GM12878 (cell line): ENCODE data around the gene ACTR1B. TPM values are rescaled to one million over a fixed set of nuclear protein-coding genes. Genes with fewer than 3 reads are reported as not detected.

Experiments
- ATAC-seq: fragments of 200-7000 bp; cut with Tn5 transposase; 3 replicates; pipeline ENCODE4 v1.9.1; 2020; ENCODE audit warnings: mild to moderate bottlenecking, moderate library complexity
- BruUV-seq: library from RNA; stranded (reverse); fragments of 400-500 nt; replicated peaks from 2 replicates; lab custom pipeline; 2021; lab: Mats Ljungman, UMichigan
- CTCF ChIA-PET: fragments of 300-600 bp; sonication (Branson Sonifier 250); formaldehyde crosslinking; extraction: SDS; loops from one replicate; lab custom pipeline; 2021; ENCODE audit warnings: inconsistent platforms; lab: Yijun Ruan, JAX
- POLR2A ChIA-PET: fragments of 350-600 bp; formaldehyde crosslinking; extraction: SDS; loops from one replicate; lab custom pipeline; 2021; ENCODE audit warnings: inconsistent platforms; lab: Charles Lee
- RAD21 ChIA-PET: fragments of 300-600 bp; sonication (Branson Sonifier 250); formaldehyde crosslinking; loops from one replicate; lab custom pipeline; 2023; ENCODE audit warnings: antibody characterized with exemption; ENCODE audit not compliant: unreplicated experiment; lab: Charles Lee
- SMC1A ChIA-PET: fragments of 300-600 bp; sonication (Branson Sonifier 250); formaldehyde crosslinking; loops from one replicate; lab custom pipeline; 2023; ENCODE audit not compliant: unreplicated experiment, uncharacterized antibody; lab: Charles Lee
- DNase-seq: peaks from one replicate; pipeline ENCODE4 v3.0.0-alpha.2; 2011; ENCODE audit warnings: low read depth, low spot score
- FAIRE-seq: peaks from 3 replicates; lab custom pipeline; 2011; peaks lifted over from hg19 to GRCh38; lab: Jason Lieb, UNC
- H2AFZ ChIP-seq: 2 replicates; pipeline ENCODE4 v1.6.0; 2011; ENCODE audit warnings: low read depth, low read length, control low read depth; ENCODE audit not compliant: control insufficient read depth
- H3K27ac ChIP-seq: 2 replicates; pipeline ENCODE4 v1.5.1; 2011; ENCODE audit warnings: control low read depth; ENCODE audit not compliant: control insufficient read depth, insufficient read depth
- H3K27me3 ChIP-seq, 2 experiments: replicated peaks in 1 of 2; 2 replicates each; pipeline versions ENCODE4 v1.6.0 to v1.6.1; 2011; ENCODE audit warnings: low read length in 1 of 2; ENCODE audit not compliant: control insufficient read depth in 2 of 2, insufficient read depth in 2 of 2
- H3K36me3 ChIP-seq, 2 experiments: 2 replicates each; pipeline ENCODE4 v1.5.1; 2011; ENCODE audit warnings: low read length in 1 of 2; ENCODE audit not compliant: control insufficient read depth in 2 of 2, insufficient read depth in 2 of 2
- H3K4me1 ChIP-seq: 2 replicates; pipeline ENCODE4 v1.6.1; 2011; ENCODE audit warnings: mild to moderate bottlenecking, low read length, moderate library complexity, mixed read lengths; ENCODE audit not compliant: control insufficient read depth, insufficient read depth
- H3K4me2 ChIP-seq: 2 replicates; pipeline ENCODE4 v1.6.0; 2011; ENCODE audit warnings: control low read depth; ENCODE audit not compliant: control insufficient read depth, insufficient read depth
- H3K4me3 ChIP-seq: fragments of 200-600 bp; sonication (generic); 2 replicates; pipeline ENCODE4 v1.5.1; 2016
- H3K79me2 ChIP-seq: 2 replicates; pipeline ENCODE4 v1.6.0; 2011; ENCODE audit warnings: low read length; ENCODE audit not compliant: control insufficient read depth, insufficient read depth
- H3K9ac ChIP-seq: 2 replicates; pipeline ENCODE4 v1.8.0; 2011; ENCODE audit warnings: low read length, control low read depth, mixed read lengths; ENCODE audit not compliant: control insufficient read depth, insufficient read depth
- H3K9me3 ChIP-seq: replicated peaks from 3 replicates; pipeline ENCODE4 v1.5.1; 2011; ENCODE audit warnings: mild to moderate bottlenecking, low read length; ENCODE audit not compliant: control insufficient read depth, insufficient read depth
- H4K20me1 ChIP-seq: 2 replicates; pipeline ENCODE4 v1.6.0; 2011; ENCODE audit not compliant: control insufficient read depth, insufficient read depth
- BCL11A ChIP-seq: IDR thresholded peaks from 2 replicates; pipeline ENCODE4 v1.6.1; 2011; ENCODE audit warnings: low read depth, low read length
- BHLHE40 ChIP-seq, 2 experiments: fragments of 450-650 bp in 1 of 2; IDR thresholded peaks; 2 replicates each; pipeline ENCODE4 v1.6.1; 2011 to 2017; ENCODE audit warnings: low read depth in 2 of 2, borderline replicate concordance in 1 of 2, improper control_type of control experiment in 1 of 2, low read length in 1 of 2, mild to moderate bottlenecking in 1 of 2
- BRCA1 ChIP-seq: IDR thresholded peaks from 2 replicates; pipeline ENCODE4 v1.6.1; 2011; ENCODE audit warnings: low read depth, low read length, improper control_type of control experiment
- CREB1 ChIP-seq: IDR thresholded peaks from 2 replicates; pipeline ENCODE4 v1.6.1; 2012; ENCODE audit warnings: low read depth, mild to moderate bottlenecking, inconsistent platforms
- E4F1 ChIP-seq: fragments of 450-650 bp; IDR thresholded peaks from 2 replicates; pipeline ENCODE4 v1.6.1; 2018; ENCODE audit warnings: borderline replicate concordance, mild to moderate bottlenecking; ENCODE audit not compliant: partially characterized antibody
- FOXM1 ChIP-seq: IDR thresholded peaks from 2 replicates; pipeline ENCODE4 v1.6.1; 2012; ENCODE audit warnings: low read depth, mild to moderate bottlenecking, inconsistent platforms, low read length, moderate library complexity
- NFYA ChIP-seq: IDR thresholded peaks from 2 replicates; pipeline ENCODE4 v1.6.1; 2011; ENCODE audit warnings: low read depth, mild to moderate bottlenecking, low read length, improper control_type of control experiment, borderline replicate concordance
- NFYB ChIP-seq: IDR thresholded peaks from 2 replicates; pipeline ENCODE4 v1.6.1; 2011; ENCODE audit warnings: low read depth, mild to moderate bottlenecking, low read length, improper control_type of control experiment, moderate library complexity; ENCODE audit not compliant: insufficient read depth
- POU2F2 ChIP-seq: IDR thresholded peaks from 3 replicates; pipeline ENCODE4 v1.6.1; 2011; ENCODE audit warnings: low read depth, mild to moderate bottlenecking, low read length, borderline replicate concordance
- RAD21 ChIP-seq: IDR thresholded peaks from 2 replicates; pipeline ENCODE4 v1.6.1; 2011; ENCODE audit warnings: mild to moderate bottlenecking, low read depth, low read length, moderate library complexity; ENCODE audit not compliant: insufficient read depth
- TAF1 ChIP-seq: IDR thresholded peaks from 2 replicates; pipeline ENCODE4 v1.6.1; 2011; ENCODE audit warnings: mild to moderate bottlenecking, low read depth, low read length, borderline replicate concordance
- TCF12 ChIP-seq: IDR thresholded peaks from 2 replicates; pipeline ENCODE4 v1.6.1; 2011; ENCODE audit warnings: low read depth, mild to moderate bottlenecking, low read length
- TCF3 ChIP-seq: IDR thresholded peaks from 2 replicates; pipeline ENCODE4 v1.6.1; 2012; ENCODE audit warnings: low read depth, mild to moderate bottlenecking, low read length, borderline replicate concordance; ENCODE audit not compliant: insufficient read depth
- ZNF24 ChIP-seq: fragments of 450-650 bp; IDR thresholded peaks from 2 replicates; pipeline ENCODE4 v1.6.1; 2017; ENCODE audit warnings: antibody characterized with exemption, mild to moderate bottlenecking
- in situ Hi-C: fragments of 300-500 bp; cut with MboI; formaldehyde crosslinking; loops from 9 replicates; pipeline ENCODE4 v1.14.3; 2018; ENCODE audit warnings: mixed read lengths
- intact Hi-C: fragments of 100-400 bp; cut with micrococcal nuclease; formaldehyde crosslinking; loops from one replicate; pipeline ENCODE4 v1.14.2; 2022; ENCODE audit not compliant: unreplicated experiment
- polyA plus RNA-seq, 11 experiments: library from polyadenylated mRNA; depleted of rRNA in 4 of 11; unstranded in 6 of 11; stranded (reverse) in 5 of 11; fragments of >200 nt; fragmentation: Nextera tagmentation in 4 of 11; fragmentation: Illumina TruSeq in 1 of 11; extraction: Ambion mirVana in 4 of 11; extraction: Trizol in 1 of 11; gene quantifications; 1 replicate in 1 of 11; 2 replicates in 10 of 11; pipeline versions ENCODE4 v1.2.1 to v1.2.3, GENCODE V29; 2011 to 2016; ENCODE audit warnings: inconsistent platforms in 2 of 11, missing spikeins in 2 of 11, low read depth in 1 of 11
- total RNA-seq, 4 experiments: library from RNA; depleted of rRNA in 3 of 4; stranded (reverse); fragments of >200 nt in 3 of 4; fragmentation: Illumina TruSeq in 1 of 4; extraction: Trizol in 1 of 4; gene quantifications; 2 replicates each; pipeline versions ENCODE4 v1.2.1 to v1.2.3, GENCODE V29; 2013 to 2021
- TF ChIP-seq, protein P1 (sequence below): fragments of 450-650 bp; IDR thresholded peaks from 2 replicates; pipeline ENCODE4 v1.6.1; 2017; ENCODE audit warnings: mild to moderate bottlenecking, moderate library complexity
- TF ChIP-seq, protein P2 (sequence below), 3 experiments: IDR thresholded peaks in 2 of 3; conservative IDR thresholded peaks in 1 of 3; 2 replicates each; pipeline ENCODE4 v1.5.1; 2011; ENCODE audit warnings: low read depth in 3 of 3, low read length in 3 of 3, mild to moderate bottlenecking in 3 of 3, control low read depth in 2 of 3, moderate library complexity in 2 of 3, inconsistent platforms in 1 of 3, mixed read lengths in 1 of 3; ENCODE audit not compliant: control insufficient read depth in 2 of 3, insufficient read depth in 1 of 3; ENCODE audit errors: extremely low read depth in 1 of 3

ACTR1B gene
- total and polyA plus RNA-seq, 10 of the 15 experiments (the other 5 are each of a cell fraction or from before 2014, with no cell fraction given), result 1.3 to 62.8 (median 44.8) TPM

DNA sequence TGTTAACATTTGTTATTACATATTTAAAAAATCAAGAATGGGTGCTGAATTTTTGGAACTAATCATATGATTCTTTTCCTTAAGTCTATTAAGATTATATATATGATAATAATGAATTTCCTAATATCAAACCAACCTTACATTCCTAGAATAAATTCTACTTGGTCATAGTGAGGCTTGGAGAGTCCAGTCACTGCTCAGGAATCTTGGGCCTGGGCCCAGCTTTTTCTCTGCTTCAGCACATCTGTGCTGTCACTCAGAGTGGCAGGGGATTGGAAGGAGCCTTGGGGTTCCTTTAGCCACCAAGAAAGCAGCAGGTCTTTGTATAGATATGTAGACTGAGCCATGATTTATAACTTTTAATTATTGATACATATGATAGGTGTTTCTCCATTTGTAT is 29.6 kb upstream of the ACTR1B start:
- no peak overlapping the region for H3K9ac ChIP-seq
- ATAC-seq (no peak), FAIRE-seq (no peak), DNase-seq (no peak)
- intact Hi-C loops, result no loop called here
- no peaks in the 10 kb centered on the region for H3K79me2 ChIP-seq
- ChIA-PET SMC1A (no interaction called here), CTCF (no interaction called here), POLR2A (no interaction called here), RAD21 (no interaction called here)
- no peak overlapping the region for H3K4me3 ChIP-seq
- in situ Hi-C loops, result loop anchor here (10.0 kb wide), 1 partner anchor 1629 kb away; no protein-coding TSS in a partner anchor
- no TSS peak for BruUV-seq
- TF ChIP-seq BCL11A (no peak), TCF12 (no peak), E4F1 (no peak), FOXM1 (no peak), NFYB (no peak), BHLHE40 (IDR thresholded peaks at IDR 0.05; ENCODE audit: borderline replicate concordance in 1 of 2, low read depth in 2 of 2, low read length in 1 of 2) (no peak), RAD21 (no peak), POU2F2 (no peak), TCF3 (no peak), CREB1 (no peak), NFYA (no peak), TAF1 (no peak), BRCA1 (no peak), ZNF24 (no peak)
- TF ChIP-seq, protein P1, sequence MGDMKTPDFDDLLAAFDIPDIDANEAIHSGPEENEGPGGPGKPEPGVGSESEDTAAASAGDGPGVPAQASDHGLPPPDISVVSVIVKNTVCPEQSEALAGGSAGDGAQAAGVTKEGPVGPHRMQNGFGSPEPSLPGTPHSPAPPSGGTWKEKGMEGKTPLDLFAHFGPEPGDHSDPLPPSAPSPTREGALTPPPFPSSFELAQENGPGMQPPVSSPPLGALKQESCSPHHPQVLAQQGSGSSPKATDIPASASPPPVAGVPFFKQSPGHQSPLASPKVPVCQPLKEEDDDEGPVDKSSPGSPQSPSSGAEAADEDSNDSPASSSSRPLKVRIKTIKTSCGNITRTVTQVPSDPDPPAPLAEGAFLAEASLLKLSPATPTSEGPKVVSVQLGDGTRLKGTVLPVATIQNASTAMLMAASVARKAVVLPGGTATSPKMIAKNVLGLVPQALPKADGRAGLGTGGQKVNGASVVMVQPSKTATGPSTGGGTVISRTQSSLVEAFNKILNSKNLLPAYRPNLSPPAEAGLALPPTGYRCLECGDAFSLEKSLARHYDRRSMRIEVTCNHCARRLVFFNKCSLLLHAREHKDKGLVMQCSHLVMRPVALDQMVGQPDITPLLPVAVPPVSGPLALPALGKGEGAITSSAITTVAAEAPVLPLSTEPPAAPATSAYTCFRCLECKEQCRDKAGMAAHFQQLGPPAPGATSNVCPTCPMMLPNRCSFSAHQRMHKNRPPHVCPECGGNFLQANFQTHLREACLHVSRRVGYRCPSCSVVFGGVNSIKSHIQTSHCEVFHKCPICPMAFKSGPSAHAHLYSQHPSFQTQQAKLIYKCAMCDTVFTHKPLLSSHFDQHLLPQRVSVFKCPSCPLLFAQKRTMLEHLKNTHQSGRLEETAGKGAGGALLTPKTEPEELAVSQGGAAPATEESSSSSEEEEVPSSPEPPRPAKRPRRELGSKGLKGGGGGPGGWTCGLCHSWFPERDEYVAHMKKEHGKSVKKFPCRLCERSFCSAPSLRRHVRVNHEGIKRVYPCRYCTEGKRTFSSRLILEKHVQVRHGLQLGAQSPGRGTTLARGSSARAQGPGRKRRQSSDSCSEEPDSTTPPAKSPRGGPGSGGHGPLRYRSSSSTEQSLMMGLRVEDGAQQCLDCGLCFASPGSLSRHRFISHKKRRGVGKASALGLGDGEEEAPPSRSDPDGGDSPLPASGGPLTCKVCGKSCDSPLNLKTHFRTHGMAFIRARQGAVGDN, result no peak
- TF ChIP-seq, protein P2, sequence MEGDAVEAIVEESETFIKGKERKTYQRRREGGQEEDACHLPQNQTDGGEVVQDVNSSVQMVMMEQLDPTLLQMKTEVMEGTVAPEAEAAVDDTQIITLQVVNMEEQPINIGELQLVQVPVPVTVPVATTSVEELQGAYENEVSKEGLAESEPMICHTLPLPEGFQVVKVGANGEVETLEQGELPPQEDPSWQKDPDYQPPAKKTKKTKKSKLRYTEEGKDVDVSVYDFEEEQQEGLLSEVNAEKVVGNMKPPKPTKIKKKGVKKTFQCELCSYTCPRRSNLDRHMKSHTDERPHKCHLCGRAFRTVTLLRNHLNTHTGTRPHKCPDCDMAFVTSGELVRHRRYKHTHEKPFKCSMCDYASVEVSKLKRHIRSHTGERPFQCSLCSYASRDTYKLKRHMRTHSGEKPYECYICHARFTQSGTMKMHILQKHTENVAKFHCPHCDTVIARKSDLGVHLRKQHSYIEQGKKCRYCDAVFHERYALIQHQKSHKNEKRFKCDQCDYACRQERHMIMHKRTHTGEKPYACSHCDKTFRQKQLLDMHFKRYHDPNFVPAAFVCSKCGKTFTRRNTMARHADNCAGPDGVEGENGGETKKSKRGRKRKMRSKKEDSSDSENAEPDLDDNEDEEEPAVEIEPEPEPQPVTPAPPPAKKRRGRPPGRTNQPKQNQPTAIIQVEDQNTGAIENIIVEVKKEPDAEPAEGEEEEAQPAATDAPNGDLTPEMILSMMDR (IDR thresholded peaks at IDR 0.05 in 2 of 3, conservative IDR thresholded peaks at IDR 0.05 in 1 of 3; ENCODE audit: control insufficient read depth in 2 of 3, extremely low read depth in 1 of 3, insufficient read depth in 1 of 3, low read depth in 3 of 3, low read length in 3 of 3), result no peak
- no peak overlapping the region for H3K27ac ChIP-seq
- no peaks in the 10 kb centered on the region for H3K27me3 ChIP-seq
- no peak overlapping the region for H3K4me2 ChIP-seq
- no peaks in the 10 kb centered on the region for H3K36me3 ChIP-seq
- H2AFZ ChIP-seq, result no peak overlapping the region
- H4K20me1 ChIP-seq, result no peaks in the 10 kb centered on the region
- no peaks in the 10 kb centered on the region for H3K9me3 ChIP-seq
- H3K4me1 ChIP-seq, result no peaks in the 10 kb centered on the region; the same call in 1 of the 2 replicates
